Measurements from ENCODE around the gene HOXA1.

Gene HOXA1

DNA sequence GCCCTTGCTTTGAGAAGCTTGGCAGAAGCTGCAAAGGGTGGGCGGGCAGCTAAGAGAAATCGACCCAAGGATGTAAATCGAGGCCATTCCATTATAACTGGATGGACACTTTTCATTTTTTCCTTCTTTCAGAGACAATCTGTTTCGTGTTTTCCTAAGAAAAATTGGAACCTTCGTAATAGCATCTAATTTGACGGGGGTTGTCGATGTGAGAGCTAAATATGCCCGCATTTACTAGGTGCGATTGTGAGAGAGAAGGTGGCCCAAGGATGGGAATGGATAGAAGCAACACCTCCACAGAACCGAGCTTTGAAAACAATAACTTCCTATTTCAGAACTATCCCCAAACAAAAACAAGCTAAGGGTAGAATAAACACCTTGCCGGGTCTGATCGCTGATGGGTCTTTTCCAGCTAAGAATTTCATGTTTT is 35.6 kb upstream of the HOXA1 start:
- DNase-seq (ENCODE audit: low read depth in 2 of 2) = no peak

- peak; percentile 32 to 40 for DNase-seq (ENCODE audit: low read depth in 2 of 2)
Measured at GRCh38 chr7:27130540-27131389, 35.0 kb upstream of the HOXA1 start, which contains the start of gene HOXA4. Gene HOXA4 (minus strand): TSS chr7:27130757. CDS start chr7:27130733, 24 bp downstream.

DNA sequence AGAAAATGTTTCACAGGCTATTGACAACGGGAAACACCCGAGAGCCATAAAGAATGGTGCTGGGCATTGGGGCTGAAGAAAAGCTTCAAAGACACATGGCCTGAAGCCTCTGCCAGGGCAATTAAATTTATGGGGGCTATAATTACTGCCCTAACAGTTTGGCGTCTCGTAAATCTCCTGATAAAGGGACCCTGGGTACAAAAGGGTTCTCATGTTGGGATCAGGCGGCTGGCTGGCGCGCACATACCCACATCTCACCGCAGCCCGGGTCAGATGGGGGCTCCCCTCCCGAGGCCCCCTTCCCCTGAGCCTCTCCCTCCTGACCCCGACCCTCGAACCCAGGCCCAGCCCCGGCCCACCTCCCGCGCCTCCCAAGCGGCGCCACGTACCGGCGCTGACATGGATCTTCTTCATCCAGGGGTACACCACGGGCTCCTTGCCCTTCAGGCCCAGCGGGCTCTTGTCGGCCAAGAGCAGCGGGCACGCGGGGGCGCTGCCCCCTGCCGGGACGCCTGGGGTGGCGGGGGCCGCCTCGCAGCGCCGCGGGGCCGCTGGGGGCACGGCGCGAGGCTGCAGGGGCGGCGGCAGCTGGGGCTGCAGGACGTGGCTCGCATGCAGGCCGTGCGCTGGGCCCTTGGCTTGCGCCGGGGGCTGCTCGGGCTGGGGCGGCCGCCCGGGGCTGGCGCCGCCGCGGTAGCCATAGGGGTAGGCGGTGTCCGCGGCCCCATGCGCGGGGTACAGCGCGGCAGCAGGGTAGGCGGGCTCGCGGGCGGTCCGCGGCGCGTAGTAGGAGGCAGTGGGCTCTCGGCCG is 34.1 kb upstream of the HOXA1 start:
- DNase-seq (ENCODE audit: low read depth in 2 of 2) = no peak

DNA sequence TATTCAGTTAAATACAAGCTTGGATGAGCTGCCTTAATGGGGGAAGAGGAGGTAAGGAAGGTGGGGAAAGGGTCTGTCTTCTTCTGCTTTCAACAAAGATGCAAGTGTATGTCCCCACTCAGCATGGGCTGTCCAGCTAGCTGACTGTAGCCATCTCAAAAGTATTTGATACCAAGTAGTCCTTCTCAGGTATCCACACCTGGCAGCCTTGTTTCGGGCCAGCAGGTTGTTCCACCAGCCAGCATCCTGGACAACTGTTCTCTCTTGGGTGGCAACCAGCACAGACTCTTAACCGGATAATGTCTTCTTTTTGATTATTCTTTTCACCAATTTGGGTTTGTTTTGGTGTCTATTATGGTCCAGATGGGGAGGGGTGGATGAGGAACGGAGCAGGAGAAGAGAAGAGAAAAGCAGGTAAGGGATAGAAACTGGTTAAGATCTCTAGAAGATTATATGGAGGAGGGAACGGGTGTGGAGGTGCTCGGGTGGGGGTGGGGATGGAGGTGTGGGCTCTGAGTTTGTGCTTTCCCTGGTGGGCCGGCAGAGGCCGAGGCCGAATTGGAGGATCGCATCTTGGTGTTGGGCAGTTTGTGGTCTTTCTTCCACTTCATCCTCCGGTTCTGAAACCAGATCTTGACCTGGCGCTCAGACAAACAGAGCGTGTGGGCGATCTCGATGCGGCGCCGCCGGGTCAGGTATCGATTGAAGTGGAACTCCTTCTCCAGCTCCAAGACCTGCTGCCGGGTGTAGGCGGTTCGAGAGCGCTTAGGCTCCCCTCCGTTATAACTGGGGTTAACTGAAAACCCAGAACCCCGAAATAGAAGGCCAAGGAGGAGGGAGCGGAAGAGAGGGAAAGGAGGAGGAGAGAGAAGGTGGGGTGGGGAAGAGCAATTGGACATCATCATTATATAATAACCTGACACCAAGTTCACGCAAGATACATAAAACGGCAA is 33.3 kb upstream of the HOXA1 start:
- DNase-seq (ENCODE audit: low read depth in 2 of 2) = no peak

DNA sequence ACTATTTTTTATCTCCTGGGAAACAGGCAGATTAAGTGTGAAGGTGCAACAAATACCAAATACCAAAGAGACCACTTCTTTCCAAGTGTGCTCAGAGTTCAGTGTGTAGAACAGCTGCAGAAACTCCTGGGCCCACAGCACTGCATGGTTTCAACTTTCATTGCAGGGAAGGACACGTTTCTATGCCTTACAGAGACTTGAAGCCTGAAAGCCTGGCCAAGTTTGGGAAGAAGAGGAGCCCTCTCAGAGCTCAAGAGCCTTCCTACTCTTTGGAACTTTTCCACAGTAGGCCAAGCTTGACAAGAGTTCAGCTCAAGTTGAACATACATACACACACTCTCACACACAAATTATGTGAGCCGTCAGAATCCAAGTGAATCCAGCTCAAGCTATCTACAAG is 32.2 kb upstream of the HOXA1 start:
- no peak for DNase-seq (ENCODE audit: low read depth in 2 of 2)

- DNase-seq (ENCODE audit: low read depth in 2 of 2) = no peak
Measured at GRCh38 chr7:27126596-27127327, 31.0 kb upstream of the HOXA1 start.

- DNase-seq (ENCODE audit: low read depth in 2 of 2) = no peak
Measured at GRCh38 chr7:27125986-27126394, 30.2 kb upstream of the HOXA1 start.

- DNase-seq (ENCODE audit: low read depth in 2 of 2) = no peak
Measured at GRCh38 chr7:27124902-27125689, 29.3 kb upstream of the HOXA1 start.

DNA sequence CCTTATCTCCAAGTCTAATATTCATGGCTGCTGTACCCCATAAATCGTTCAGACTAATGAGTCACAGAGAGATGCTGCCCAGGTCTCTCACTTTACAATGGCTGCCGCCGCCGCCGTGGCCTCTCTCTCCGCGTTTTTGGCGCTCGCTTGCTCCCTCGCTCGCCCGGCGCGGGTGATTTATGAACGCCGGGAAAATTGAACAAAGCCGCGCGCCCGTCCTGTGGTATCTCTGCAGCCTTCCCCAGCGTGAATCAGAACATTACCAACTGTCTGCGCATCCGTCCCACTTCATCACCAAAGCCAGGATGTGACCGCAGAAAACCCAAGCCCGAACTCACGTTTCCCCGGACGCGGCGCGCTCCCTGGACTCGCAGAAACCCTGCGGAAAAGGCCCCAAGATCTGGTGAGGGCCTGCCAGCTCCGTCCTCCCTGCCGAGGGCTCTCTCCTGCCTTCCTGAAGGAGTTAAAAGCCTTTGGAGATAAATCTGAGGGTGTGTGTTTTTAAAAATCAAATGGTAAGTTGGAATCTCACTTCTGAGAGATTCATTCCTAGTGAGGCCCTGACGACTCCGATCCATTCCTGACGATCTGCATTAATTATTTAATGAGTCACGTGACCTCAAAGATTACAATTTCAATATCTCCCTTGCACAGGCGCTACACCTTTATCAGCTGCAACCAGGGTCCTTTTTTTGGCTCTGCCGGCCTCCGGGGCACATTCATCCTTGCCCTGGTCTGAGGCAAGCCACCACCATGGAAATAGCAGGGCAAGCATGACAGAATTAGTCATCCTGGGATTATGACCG is 28.5 kb upstream of the HOXA1 start:
- no peak for DNase-seq (ENCODE audit: low read depth in 2 of 2)

- no peak for DNase-seq (ENCODE audit: low read depth in 2 of 2)
Measured at GRCh38 chr7:27123477-27124053, 27.8 kb upstream of the HOXA1 start.

DNA sequence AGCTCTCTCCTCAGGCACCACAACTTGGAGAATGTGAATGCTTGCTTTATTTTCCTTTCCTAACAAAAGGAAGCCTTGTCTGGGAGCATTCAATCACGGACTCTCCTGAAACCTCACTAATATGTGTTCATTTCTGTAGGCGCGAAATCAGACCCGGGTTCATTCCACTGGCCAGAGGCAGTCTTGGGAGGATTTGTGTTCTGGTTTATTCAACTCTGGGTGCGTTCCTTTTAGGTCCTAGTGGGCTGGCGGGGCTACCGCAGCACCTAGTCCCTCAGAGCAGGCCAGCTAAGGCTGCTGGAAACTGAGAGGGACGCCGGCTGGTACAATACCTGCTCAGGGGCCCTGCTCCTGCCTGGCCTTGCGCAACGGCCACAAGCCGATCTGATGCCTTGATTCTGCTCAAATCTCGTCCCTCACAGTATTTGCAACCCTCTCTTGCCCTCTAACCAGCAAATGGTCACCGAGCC is 27.2 kb upstream of the HOXA1 start:
- no peak for DNase-seq (ENCODE audit: low read depth in 2 of 2)

- DNase-seq (ENCODE audit: low read depth in 2 of 2) = no peak
Measured at GRCh38 chr7:27122077-27122910, 26.5 kb upstream of the HOXA1 start.

DNA sequence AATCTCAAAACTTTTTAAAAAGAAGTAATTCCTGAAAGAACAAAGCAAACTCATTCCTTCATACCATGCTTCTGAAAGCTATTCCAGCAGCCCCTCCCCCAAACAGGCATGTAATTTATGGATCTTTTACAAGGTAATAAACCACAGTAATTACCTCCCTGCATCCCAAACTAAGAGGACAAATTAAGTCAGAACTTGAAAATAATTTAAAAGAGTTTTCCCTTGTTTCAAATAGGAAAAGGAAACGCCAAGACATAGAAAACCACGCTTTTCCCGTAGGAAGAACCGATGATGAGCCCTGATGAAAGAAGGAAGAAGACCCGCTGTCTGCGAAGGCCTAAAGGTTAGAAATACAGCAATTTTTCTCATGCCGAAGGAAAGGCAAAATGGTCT is 25.9 kb upstream of the HOXA1 start:
- no peak for DNase-seq (ENCODE audit: low read depth in 2 of 2)

- DNase-seq (ENCODE audit: low read depth in 2 of 2) = no peak
Measured at GRCh38 chr7:27119412-27119911, 23.7 kb upstream of the HOXA1 start.

GRCh38 chr7:27118580-27118979 is 22.8 kb upstream of the HOXA1 start:
- DNase-seq (ENCODE audit: low read depth in 2 of 2) = no peak

- no peak for DNase-seq (ENCODE audit: low read depth in 2 of 2)
Measured at GRCh38 chr7:27117887-27118491, 22.2 kb upstream of the HOXA1 start.
